ENCODE measurements around the gene GAL.
"Not testable (repeated sequence)": the region's sequence is repeated elsewhere in the genome, so short reads cannot be mapped to it uniquely, and the experiment has no call there.

Gene GAL

DNA sequence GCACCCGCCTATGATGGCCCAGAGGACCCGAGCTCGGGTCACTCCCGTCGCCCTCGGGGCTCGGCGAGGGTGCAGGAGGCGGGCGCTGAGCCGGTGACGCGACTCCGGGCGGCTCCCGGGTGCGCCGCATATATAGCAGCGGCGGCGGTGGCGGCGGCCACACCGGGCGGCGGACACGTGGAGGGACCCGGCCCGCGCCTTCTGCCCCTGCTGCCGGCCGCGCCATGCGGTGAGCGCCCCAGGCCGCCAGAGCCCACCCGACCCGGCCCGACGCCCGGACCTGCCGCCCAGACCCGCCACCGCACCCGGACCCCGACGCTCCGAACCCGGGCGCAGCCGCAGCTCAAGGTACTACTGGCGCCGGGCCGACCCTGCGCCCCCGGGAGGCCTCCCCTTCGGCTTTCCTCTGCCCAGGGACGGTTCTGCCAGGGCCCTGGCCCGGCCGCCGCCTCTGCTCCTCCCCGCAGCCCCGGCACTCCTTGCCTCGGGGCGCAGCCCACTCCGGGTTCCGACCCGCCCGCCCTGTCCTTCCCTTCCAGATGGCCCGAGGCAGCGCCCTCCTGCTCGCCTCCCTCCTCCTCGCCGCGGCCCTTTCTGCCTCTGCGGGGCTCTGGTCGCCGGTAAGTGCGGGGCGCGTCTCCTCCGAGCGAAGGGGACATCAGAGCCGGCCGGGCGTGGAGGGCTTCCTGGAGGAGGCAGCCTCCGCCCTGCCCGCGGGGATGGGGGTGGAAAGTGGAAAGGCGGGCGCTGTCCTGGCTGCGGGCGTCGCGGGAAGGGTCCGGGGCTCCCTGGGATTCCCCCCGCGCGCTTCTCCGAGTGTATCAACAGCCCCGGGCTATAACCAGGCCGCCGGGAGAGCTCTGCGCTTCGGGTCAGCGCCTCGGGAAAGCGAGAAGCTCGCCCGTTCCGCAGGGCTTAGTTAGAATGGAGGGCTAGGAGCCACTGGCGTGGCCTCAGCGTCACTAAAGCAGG, at the start of gene GAL:
TSS of gene GAL (plus strand) at position 160 of the 972 bp plus-strand sequence. CDS start at position 540, 380 bp downstream.
- DNase-seq: no peak

- not testable (repeated sequence) for DNase-seq
Observed at GRCh38 chr11:68634606-68635005, 49.7 kb upstream of the GAL start.

- DNase-seq: not testable (repeated sequence)
Observed at GRCh38 chr11:68635172-68635571, 49.2 kb upstream of the GAL start.

DNA sequence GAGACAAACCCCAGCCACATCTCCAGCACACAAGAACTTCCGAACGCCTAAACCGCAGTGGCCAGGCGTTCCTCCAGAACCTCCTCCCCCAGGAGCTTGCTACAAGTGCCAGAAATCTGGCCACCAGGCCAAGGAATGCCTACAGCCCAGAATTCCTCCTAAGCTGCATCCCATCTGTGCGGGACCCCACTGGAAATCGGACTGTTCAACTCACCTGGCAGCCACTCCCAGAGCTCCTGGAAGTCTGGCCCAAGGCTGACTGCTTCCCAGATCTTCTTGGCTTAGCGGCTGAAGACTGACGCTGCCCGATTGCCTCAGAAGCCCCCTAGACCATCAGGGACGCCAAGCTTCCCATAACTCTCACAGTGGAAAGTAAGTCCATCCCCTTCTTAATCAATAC, 48.5 kb upstream of the GAL start:
- not testable (repeated sequence) for DNase-seq

- not testable (repeated sequence) for DNase-seq
Observed at GRCh38 chr11:68639322-68639721, 45.0 kb upstream of the GAL start.

DNA sequence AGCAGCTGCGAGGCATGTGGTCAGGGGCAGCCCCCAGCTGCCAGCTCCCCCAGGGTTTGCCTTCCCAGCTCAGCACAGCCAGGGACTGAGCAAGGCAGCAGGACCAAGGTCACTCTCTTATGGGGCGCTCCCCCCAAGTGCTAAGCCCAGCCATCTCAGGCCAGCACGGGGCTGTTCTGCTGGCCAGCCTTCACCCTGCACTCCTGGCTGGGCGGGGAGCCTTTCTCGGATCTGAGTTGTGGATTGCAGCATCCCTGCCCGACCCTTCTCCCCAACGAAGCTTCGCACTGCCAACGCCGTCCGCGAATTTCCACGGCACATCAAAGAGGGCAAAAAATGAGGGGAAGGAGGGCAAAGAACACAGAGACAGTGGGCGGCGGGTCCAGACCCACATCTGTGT, 42.5 kb upstream of the GAL start:
- no peak for DNase-seq

DNA sequence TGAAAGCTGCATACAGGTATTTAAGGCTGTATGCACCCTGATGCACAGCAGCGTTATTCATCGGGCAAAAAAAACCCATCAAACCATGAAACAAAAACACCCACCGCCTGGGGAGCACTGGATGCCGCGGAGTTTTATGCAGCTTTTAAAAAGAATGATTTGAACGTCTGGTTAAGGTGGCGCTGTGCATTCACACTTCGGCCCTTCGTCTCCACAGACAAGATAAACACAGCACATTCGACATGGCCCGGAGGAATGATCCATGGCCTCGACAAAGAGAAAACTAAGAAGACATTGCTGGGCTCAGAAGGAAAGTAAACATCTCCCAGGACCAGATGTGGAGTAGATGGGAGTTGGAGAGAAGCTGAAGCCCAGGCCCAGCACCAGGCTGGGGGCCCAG, 40.8 kb upstream of the GAL start:
- no peak for DNase-seq

DNA sequence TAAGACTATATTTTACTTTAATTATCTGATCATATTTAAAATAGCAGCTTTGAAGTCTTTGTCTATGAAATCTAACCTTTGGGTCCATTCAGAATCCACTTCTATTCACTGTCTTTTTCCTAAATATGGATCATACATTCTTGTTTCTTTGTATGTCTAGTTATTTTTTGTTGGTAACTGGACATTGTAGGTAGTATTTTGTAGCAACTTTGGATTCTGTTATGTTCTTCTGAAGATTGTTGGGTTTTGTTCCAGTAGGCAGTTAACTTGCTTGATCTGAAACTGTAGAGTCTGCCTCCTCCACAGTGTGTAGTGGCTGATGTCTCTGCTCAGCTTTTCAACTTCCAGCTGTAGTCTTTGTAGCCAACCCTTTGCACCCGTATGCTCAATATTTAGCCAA, 37.5 kb upstream of the GAL start:
- DNase-seq: no peak

GRCh38 chr11:68649851-68650555, 34.3 kb upstream of the GAL start:
- DNase-seq: no peak

- DNase-seq: no peak
Observed at GRCh38 chr11:68650801-68651200, 33.5 kb upstream of the GAL start.

DNA sequence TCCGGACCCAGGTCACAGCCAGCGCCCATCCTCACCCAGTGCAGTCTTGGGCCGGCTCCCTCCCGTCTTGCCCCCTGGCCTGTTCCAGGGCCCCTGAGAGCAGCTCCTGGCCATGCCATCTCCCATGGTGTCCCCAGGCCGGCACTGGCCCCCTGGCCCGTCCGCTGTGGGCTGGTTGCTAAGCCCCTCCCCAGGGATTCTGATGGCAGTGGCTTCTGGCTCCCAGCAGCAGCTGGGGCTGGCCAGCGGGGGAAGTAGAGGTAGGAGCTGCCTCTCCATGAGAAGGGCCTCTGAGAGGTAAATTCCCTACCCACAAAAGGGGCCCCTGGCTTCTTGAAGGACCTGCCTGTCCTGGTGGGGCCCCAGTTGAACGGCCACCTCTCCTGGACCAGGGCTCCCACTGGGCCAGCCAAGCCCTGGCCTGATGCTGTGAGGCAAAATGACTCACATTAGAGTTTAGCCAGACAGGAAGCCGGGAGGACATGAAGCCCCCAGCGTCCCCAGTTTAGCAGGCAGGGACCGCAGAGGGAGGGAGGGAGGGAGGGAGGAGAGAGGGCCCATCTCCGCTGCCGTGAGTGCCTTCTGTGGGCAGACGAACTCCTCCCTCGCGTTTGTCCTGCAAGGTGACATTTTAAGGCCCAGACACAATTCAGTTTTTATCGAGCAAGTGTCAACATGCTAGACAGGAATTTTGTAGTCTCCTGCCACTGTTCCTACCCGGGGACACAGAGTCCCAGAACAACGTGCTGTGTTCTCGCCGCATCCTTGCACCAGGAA, 32.9 kb upstream of the GAL start:
- DNase-seq: no peak

DNA sequence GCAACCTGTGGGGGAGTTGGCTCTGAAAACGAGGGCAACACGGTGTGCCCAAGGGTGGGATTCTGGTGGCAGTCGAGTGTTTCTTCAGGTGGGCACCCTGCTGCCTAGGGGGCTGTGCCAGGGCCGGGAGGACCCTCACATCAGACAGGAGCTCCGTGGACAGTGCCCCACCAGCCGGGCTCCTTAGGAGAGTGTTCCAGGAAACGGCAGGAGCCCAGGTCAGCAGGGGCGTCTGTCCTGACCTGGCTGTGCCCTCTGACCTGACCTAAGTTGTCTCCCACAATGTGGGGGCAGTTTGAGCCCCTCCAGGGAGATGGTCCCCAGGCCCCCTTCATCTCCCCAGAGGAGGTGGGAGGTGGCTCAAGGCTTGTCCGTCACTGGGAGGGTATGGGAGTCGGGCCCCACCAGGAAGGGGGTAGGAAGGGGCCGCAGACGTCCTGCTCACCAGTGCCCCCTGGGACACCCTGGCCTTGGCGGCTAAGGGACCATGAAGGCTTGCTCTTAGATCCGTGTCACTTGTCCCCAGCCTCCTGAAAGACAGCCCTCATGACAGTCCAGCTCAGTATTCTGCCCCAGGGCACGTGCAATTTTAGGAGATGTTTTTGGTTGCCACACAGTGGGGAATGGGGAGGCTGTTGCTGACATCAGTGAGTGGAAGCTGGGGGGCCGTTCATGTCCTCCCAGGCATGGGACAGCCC, 32.2 kb upstream of the GAL start:
- DNase-seq: no peak

- DNase-seq: no peak
Observed at GRCh38 chr11:68652683-68653156, 31.6 kb upstream of the GAL start.

DNA sequence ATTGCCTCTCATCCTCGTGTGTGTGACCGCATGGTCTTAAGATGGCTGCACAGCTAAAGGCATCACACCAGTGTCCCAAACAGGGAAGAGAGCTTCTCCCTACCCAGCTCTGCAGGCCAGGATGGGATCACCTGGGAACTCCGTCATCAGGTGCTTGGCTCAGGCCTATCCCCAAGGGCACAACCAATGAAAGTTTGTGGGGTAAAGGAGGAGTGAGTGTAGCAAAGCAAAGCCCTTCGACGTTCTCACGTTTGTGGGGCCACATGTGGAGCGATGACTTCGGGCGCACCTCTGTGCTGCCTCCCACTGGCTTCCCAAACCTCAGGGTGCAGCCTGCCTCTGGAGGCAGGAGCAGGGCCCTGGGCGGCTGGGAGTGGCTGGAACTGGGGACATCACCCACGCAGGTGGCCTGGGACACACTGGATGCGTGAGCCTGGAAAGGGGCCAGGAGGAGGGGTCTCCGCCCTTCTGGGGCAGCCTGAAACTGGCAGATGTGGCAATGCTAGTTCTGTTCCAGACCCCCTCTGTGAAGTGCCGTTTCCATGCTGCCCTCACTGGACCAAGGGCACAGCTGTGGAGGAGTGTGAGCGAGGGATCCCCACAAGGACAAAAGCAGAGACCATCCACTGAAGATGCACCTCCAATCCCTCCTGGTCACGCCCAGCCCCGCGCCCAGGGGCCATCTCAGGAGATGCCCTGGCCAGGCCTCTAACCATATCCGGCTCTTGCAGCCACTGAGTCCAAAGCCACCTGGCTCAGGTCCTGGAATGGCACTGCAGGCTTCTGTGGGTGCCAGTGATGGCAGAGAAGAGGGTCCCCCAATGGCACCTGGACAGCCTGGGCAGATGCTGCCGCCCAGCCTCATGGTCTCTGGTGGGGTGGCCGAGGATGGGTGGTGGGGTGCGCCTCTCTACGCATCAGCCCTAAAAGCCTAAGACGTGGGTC, 30.6 kb upstream of the GAL start:
- no peak for DNase-seq

- DNase-seq: no peak
Observed at GRCh38 chr11:68654978-68655377, 29.4 kb upstream of the GAL start.

- no peak for DNase-seq
Observed at GRCh38 chr11:68655406-68655805, 28.9 kb upstream of the GAL start.

DNA sequence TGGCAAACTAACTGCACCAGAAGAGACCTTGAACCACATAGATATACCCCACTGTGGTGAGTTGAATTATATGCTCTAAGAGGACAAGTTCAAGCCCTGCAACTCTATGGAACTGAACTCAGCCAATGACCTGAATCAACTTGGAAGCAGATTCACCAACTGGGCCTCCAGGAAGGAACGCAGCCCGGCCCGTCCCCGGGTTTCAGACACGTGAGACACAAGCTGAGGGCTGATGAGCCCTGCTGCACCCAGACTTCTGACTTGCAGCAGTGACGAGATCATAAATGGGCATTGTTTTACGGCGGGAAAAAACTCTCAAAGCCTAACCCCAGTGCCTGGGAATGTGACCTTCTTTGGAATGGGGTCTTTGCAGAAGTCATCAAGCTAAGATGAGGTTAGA, 28.5 kb upstream of the GAL start:
- DNase-seq: no peak

DNA sequence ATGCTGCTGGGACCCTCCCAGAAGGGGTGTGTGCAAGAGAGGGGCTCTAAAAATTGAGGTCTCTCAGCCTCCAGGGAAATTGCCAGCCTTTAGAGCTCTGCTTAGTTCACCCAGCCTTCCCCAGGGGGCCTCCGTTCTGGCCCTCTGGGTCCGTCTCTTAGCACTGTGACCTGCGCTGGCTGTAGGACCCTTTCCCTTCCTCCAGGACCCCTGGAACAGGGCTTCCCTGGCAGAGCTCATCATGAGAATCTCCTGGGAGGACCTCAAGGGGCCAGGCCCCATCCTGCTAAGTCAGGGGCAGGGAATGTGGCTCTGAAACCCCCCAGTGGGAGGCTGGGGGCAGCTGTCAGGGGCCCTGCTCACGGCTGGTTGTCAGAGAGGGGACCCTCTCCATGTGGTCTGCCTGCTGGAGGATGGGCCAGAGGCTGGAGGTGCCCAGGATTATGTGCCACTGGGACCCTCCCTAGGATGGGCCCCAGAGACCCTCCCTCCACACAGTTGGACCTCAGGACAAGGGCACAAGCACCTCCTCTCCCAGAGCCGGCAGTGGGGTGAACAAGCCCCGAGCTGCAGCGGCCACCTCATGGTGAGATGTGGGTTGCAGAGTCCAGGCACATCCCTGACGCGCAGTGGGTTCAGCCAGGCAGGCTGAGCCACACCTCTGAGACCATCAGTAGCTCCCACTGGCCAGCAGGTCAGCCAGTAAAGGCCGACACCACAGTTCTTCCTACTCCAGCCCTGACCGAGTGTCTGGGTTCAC, 27.1 kb upstream of the GAL start:
- DNase-seq: no peak

DNA sequence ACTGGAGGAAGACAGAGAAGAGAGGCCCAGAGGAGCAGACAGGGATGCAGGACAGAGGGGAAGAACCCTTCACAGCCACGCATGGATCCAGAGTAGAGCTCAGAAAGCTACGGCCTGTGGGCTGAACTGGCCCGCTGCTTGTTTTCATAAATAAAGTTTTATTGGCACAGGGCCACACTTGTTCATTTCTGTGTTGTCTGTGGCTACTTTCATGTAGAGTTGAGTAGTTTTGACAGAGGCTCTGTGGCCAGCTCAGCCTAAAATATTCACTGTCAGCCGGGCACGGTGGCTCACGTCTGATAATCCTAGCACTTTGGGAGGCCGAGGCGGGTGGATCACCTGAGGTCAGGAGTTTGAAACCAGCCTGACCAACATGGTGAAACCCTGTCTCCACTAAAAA, 26.2 kb upstream of the GAL start:
- no peak for DNase-seq

DNA sequence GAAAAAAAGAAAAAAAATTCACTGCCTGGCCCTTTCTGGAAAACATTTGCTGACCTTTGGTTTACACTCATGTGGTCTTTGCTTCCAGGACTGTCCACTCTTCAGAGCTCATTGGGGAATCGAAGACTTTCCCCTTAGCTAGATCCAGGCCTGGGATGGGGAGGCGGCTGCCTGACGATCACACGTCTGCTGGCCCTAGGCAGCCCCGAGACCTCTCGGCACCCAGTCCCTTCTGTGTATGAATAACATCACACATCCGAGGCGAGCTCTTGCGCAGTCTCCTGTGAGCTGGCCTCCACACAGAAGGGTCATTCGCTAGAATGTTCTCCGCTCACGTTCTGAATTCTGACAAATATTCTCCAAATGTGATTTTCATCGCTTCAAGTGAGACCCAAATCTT, 25.7 kb upstream of the GAL start:
- no peak for DNase-seq

Data from GDM1 (cell line).